BE2C (cell line): Measurements from ENCODE around the gene GPC3.

ENCODE experiments used
- DNase-seq: peaks from one replicate; pipeline ENCODE4 v3.0.0-alpha.2; 2020
- H3K27me3 ChIP-seq: fragments of 250-450 bp; sonication (Bioruptor Pico); 2 replicates; pipeline ENCODE4 v1.5.1; 2020; ENCODE audit warnings: mild to moderate bottlenecking
- H3K36me3 ChIP-seq: fragments of 250-450 bp; sonication (Bioruptor Pico); 2 replicates; pipeline ENCODE4 v1.5.1; 2020; ENCODE audit warnings: mild to moderate bottlenecking
- H3K4me1 ChIP-seq: fragments of 250-450 bp; sonication (Bioruptor Pico); 2 replicates; pipeline ENCODE4 v1.5.1; 2020
- H3K4me3 ChIP-seq: 2 replicates; pipeline ENCODE4 v1.5.1; 2011; ENCODE audit warnings: low read depth, low read length
- H3K9me3 ChIP-seq: fragments of 250-450 bp; sonication (Bioruptor Pico); 2 replicates; pipeline ENCODE4 v1.5.1; 2020
- TF ChIP-seq, protein P1 (sequence below): IDR thresholded peaks from 2 replicates; pipeline ENCODE4 v1.5.1; 2012; ENCODE audit warnings: mild to moderate bottlenecking, low read depth, low read length

GPC3 gene

DNA sequence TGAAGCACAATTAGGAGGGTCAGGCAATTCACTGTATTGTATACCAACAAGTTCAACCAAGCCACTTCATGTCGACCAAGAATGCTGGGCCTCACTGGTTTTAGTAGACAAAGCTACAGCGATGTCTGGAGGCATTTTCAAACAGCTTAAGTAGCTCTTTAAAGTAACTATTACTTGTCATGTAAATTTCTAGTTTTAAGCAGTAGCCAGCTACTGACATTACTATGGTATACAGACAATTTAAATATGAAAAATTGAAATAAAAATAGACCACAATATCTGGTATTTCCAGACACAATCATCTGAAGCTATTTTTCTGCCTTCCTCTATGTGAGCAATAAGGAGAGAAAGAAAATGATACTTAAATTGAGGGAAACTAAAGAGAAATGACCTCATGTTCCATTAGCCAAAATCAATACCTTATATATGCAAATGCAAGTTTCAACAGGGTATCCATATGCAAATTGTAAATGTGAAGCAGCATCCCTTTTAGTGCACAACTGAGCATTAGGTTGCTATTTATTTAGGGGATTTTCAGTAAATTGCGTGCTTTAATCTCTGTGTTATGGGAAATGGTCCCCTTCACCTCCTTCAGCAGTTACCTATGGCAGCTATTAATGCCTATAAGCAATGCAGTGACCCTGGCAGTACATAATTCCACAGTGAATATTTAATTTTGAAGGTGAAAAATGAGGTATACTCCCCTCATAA is 119.5 kb downstream of the GPC3 start:
- no peak for DNase-seq
- Histone ChIP-seq H3K9me3 (no peaks in the 10 kb centered on the region), H3K4me3 (no peak overlapping the region), H3K4me1 (no peaks in the 10 kb centered on the region), H3K36me3 (no peaks in the 10 kb centered on the region), H3K27me3 (no peaks in the 10 kb centered on the region)
- TF ChIP-seq, protein P1, sequence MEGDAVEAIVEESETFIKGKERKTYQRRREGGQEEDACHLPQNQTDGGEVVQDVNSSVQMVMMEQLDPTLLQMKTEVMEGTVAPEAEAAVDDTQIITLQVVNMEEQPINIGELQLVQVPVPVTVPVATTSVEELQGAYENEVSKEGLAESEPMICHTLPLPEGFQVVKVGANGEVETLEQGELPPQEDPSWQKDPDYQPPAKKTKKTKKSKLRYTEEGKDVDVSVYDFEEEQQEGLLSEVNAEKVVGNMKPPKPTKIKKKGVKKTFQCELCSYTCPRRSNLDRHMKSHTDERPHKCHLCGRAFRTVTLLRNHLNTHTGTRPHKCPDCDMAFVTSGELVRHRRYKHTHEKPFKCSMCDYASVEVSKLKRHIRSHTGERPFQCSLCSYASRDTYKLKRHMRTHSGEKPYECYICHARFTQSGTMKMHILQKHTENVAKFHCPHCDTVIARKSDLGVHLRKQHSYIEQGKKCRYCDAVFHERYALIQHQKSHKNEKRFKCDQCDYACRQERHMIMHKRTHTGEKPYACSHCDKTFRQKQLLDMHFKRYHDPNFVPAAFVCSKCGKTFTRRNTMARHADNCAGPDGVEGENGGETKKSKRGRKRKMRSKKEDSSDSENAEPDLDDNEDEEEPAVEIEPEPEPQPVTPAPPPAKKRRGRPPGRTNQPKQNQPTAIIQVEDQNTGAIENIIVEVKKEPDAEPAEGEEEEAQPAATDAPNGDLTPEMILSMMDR: no peak

DNA sequence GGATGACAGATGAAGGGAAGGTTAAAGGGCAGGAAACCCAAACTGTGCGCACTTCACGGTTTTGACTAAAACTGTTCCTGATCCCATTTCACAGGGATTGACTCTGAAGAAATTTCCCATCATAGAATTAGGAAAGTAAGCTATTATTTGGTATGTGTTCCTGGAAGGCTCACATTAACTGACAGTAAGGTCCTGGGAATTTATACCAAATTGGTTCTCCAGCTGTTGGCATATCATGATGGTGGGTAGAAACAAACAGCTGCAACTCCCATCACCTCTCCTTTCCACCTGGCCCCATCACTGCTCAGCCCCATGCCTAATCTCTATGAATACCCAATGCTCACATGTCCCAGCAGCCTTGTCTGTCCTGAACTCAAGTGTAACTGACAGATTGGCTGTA is 121.2 kb downstream of the GPC3 start:
- no peak for DNase-seq
- no peak overlapping the region for H3K4me3 ChIP-seq
- H3K4me1 ChIP-seq: no peaks in the 10 kb centered on the region
- H3K27me3 ChIP-seq: no peaks in the 10 kb centered on the region
- no peaks in the 10 kb centered on the region for H3K9me3 ChIP-seq
- TF ChIP-seq, protein P1: no peak
- no peaks in the 10 kb centered on the region for H3K36me3 ChIP-seq

DNA sequence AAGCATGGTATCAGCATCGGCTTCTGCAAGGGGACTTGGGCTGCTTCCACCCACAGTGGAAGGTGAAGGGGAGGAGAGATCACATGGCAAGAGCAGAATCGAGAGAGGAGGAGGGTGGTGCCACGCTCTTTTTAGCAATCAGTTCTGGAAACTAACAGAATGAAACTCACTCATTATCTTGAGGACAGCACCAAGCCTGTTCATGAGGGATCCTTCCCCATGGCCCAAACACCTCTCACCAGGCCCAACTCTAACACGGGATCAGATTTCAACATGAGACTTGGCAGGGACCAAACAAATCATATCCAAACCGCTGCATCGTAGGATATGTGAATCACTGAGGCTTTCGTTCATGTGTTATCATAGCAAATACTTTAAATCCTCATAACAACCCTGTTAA is 125.5 kb downstream of the GPC3 start:
- no peaks in the 10 kb centered on the region for H3K4me1 ChIP-seq
- no peaks in the 10 kb centered on the region for H3K27me3 ChIP-seq
- TF ChIP-seq, protein P1: no peak
- no peaks in the 10 kb centered on the region for H3K36me3 ChIP-seq
- DNase-seq: no peak
- H3K4me3 ChIP-seq: no peak overlapping the region
- H3K9me3 ChIP-seq: no peaks in the 10 kb centered on the region

DNA sequence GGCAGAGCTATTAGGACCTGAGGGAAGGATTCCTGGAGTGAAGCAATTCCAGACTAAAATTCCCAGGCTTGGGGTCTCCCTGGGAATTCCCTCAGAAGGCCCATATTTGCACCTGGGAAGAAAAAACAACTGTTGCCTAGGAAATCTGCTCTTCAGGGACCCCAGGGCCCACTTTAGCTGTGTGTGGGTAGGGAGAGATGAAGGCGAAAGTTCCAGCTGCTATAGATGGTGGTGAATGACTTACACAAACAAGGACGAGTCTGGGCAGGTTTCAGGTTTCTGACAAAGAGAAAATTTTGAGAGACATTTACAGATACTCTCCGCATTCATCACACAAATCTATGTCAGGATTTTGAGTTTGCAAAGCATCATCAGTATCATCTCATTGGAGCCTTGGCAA is 126.1 kb downstream of the GPC3 start:
- H3K27me3 ChIP-seq: no peaks in the 10 kb centered on the region

DNA sequence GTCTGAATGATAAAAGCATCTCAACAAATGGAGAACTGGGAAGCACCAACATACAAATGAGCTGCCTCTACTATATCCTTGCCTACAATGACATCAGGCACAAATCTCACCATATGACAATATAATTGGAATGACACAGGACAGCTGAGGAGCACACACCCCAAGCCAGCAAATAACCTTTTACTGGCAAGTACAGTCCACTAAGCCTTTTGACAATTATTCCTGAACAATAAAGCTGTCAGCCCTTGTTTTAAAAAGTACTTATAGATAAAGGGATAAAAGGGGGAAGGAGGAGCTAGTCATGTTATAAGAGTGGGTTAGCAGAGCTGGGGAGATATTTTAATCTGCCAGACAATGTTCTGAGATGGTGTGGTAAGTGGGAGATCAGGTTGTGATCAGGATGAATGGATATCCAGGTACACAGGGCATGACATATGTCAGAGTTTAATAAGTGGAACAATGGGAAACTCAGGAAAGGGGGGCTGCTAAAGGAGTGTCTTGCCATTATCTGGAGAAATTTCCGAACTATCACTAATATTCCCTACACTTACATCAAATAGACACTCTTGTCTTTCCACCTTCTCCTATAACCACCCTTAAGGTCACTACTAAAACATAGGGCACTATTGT is 127.6 kb downstream of the GPC3 start:
- Histone ChIP-seq H3K9me3 (no peaks in the 10 kb centered on the region), H3K36me3 (no peaks in the 10 kb centered on the region), H3K27me3 (no peaks in the 10 kb centered on the region), H3K4me3 (no peak overlapping the region), H3K4me1 (no peaks in the 10 kb centered on the region)
- TF ChIP-seq, protein P1: no peak
- no peak for DNase-seq

More for the DNA sequence above, 126.1 kb downstream of the GPC3 start:
- TF ChIP-seq, protein P1: no peak
- H3K36me3 ChIP-seq: no peaks in the 10 kb centered on the region
- DNase-seq: no peak
- H3K4me3 ChIP-seq: no peak overlapping the region
- no peaks in the 10 kb centered on the region for H3K9me3 ChIP-seq
- no peaks in the 10 kb centered on the region for H3K4me1 ChIP-seq

DNA sequence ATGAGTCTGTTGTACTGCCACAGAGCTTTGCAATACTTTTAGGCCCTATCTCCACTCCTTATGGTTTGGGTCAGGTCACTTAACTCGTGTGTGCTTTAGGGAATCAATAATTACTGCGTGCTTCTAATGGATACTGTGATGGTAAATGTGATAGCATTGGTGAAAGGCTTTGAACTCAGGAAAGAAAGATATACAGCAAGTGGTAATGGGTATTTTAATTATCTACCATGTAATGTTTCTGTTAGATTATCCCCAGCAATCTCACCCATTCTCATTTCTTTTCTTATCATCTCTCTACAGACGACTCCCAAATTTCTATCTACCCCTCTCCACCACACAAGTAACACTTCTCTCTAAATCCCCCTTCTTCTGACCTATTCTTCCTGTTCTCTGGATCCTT is 128.6 kb downstream of the GPC3 start:
- no peaks in the 10 kb centered on the region for H3K36me3 ChIP-seq
- TF ChIP-seq, protein P1: no peak
- H3K27me3 ChIP-seq: no peaks in the 10 kb centered on the region
- H3K9me3 ChIP-seq: no peaks in the 10 kb centered on the region
- H3K4me1 ChIP-seq: no peaks in the 10 kb centered on the region
- no peak for DNase-seq
- no peak overlapping the region for H3K4me3 ChIP-seq
